ENCODE data around the gene CRACDL.

DNA sequence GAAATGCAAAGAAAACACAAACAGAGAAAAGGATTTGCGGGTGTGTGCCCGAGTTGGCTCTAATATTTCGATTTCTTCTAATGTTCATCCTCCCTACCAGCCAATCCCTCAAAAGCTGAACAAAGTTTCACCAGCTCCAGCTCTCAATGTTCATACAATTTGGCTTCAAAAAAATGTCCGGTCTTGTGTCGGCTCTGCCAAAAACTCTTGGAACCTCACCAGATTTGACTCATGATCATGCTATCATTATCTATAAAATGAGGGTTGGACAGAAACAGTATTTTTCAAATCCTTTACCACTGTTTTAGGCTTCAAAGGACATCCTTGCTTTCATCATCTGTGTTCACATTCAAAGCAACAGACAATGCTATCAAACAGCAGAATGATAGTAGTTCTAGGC lies 88.2 kb downstream of the CRACDL start:
- TF ChIP-seq CTCF (IDR thresholded peaks at IDR 0.05; ENCODE audit: insufficient read depth, low read length): no peak
- TF ChIP-seq, protein P1, sequence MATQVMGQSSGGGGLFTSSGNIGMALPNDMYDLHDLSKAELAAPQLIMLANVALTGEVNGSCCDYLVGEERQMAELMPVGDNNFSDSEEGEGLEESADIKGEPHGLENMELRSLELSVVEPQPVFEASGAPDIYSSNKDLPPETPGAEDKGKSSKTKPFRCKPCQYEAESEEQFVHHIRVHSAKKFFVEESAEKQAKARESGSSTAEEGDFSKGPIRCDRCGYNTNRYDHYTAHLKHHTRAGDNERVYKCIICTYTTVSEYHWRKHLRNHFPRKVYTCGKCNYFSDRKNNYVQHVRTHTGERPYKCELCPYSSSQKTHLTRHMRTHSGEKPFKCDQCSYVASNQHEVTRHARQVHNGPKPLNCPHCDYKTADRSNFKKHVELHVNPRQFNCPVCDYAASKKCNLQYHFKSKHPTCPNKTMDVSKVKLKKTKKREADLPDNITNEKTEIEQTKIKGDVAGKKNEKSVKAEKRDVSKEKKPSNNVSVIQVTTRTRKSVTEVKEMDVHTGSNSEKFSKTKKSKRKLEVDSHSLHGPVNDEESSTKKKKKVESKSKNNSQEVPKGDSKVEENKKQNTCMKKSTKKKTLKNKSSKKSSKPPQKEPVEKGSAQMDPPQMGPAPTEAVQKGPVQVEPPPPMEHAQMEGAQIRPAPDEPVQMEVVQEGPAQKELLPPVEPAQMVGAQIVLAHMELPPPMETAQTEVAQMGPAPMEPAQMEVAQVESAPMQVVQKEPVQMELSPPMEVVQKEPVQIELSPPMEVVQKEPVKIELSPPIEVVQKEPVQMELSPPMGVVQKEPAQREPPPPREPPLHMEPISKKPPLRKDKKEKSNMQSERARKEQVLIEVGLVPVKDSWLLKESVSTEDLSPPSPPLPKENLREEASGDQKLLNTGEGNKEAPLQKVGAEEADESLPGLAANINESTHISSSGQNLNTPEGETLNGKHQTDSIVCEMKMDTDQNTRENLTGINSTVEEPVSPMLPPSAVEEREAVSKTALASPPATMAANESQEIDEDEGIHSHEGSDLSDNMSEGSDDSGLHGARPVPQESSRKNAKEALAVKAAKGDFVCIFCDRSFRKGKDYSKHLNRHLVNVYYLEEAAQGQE (IDR thresholded peaks at IDR 0.05; ENCODE audit: insufficient replicate concordance, low read depth): no peak
- no peak for TF ChIP-seq POLR2AphosphoS5 (IDR thresholded peaks at IDR 0.05; ENCODE audit: low read depth)
- TF ChIP-seq SPI1 (IDR thresholded peaks at IDR 0.05; ENCODE audit: borderline replicate concordance, low read depth): no peak
- no peak for TF ChIP-seq GABPA (IDR thresholded peaks at IDR 0.05; ENCODE audit: low read depth)
